Neural progenitor cell (in vitro differentiated cells): ENCODE results near the gene HYAL4. TPM values are rescaled to one million over a fixed set of nuclear protein-coding genes. Genes with fewer than 3 reads are reported as not detected.

ENCODE experiments used
- DNase-seq: peaks from one replicate; pipeline ENCODE4 v3.0.0-alpha.2; 2016; ENCODE audit warnings: low spot score
- H2AFZ ChIP-seq: fragments of 200-600 bp; sonication (generic); replicated peaks from 2 replicates; pipeline ENCODE4 v1.6.1; 2016; ENCODE audit warnings: antibody characterized with exemption
- H3F3A ChIP-seq: fragments of 200-600 bp; sonication (generic); 2 replicates; pipeline ENCODE4 v1.6.1; 2016; ENCODE audit warnings: antibody characterized with exemption, low read depth
- H3K27ac ChIP-seq: fragments of 200-600 bp; sonication (generic); 2 replicates; pipeline ENCODE4 v1.5.1; 2016; ENCODE audit warnings: mild to moderate bottlenecking
- H3K27me3 ChIP-seq: fragments of 200-600 bp; sonication (generic); 2 replicates; pipeline ENCODE4 v1.6.1; 2016; ENCODE audit warnings: mild to moderate bottlenecking, moderate library complexity
- H3K36me3 ChIP-seq: fragments of 200-600 bp; sonication (generic); 2 replicates; pipeline ENCODE4 v1.5.1; 2016
- H3K4me1 ChIP-seq: fragments of 200-600 bp; sonication (generic); 2 replicates; pipeline ENCODE4 v1.6.1; 2016; ENCODE audit warnings: mixed run types
- H3K4me2 ChIP-seq: fragments of 200-600 bp; sonication (generic); 2 replicates; pipeline ENCODE4 v1.6.1; 2016
- H3K4me3 ChIP-seq: fragments of 200-600 bp; sonication (generic); 2 replicates; pipeline ENCODE4 v1.5.1; 2016
- H3K79me2 ChIP-seq: fragments of 200-600 bp; sonication (generic); 2 replicates; pipeline ENCODE4 v1.6.1; 2016; ENCODE audit warnings: low read depth
- H3K9ac ChIP-seq: fragments of 200-600 bp; sonication (generic); 2 replicates; pipeline ENCODE4 v1.6.1; 2016
- H3K9me3 ChIP-seq: fragments of 200-600 bp; sonication (generic); 2 replicates; pipeline ENCODE4 v1.5.1; 2016; ENCODE audit warnings: low read depth
- H4K20me1 ChIP-seq: fragments of 200-600 bp; sonication (generic); 2 replicates; pipeline ENCODE4 v1.6.1; 2016; ENCODE audit warnings: low read depth
- H3K27ac Mint-ChIP-seq: 3 replicates; pipeline ENCODE4 v1.8.0; 2021; ENCODE audit warnings: mixed read lengths
- H3K27me3 Mint-ChIP-seq: 2 replicates; pipeline ENCODE4 v1.8.0; 2022; ENCODE audit warnings: low read depth, mild to moderate bottlenecking, inconsistent platforms, moderate library complexity, mixed read lengths; ENCODE audit not compliant: insufficient read depth
- H3K36me3 Mint-ChIP-seq: 3 replicates; pipeline ENCODE4 v1.8.0; 2021; ENCODE audit warnings: mixed read lengths
- H3K4me1 Mint-ChIP-seq: 3 replicates; pipeline ENCODE4 v1.8.0; 2021; ENCODE audit warnings: mixed read lengths
- H3K4me3 Mint-ChIP-seq: 3 replicates; pipeline ENCODE4 v1.8.0; 2021; ENCODE audit warnings: mild to moderate bottlenecking, moderate library complexity, mixed read lengths
- H3K9me3 Mint-ChIP-seq: 3 replicates; pipeline ENCODE4 v1.8.0; 2020; ENCODE audit warnings: mixed read lengths
- CTCF ChIP-seq: fragments of 200-600 bp; sonication (generic); IDR thresholded peaks from 2 replicates; pipeline ENCODE4 v1.5.1; 2017; ENCODE audit warnings: antibody characterized with exemption, mild to moderate bottlenecking
- EZH2 ChIP-seq: fragments of 200-600 bp; sonication (generic); IDR thresholded peaks from 2 replicates; pipeline ENCODE4 v1.6.1; 2017; ENCODE audit warnings: antibody characterized with exemption, mild to moderate bottlenecking, moderate library complexity
- EZH2phosphoT487 ChIP-seq: fragments of 200-600 bp; sonication (generic); IDR thresholded peaks from 2 replicates; pipeline ENCODE4 v1.6.1; 2017; ENCODE audit warnings: antibody characterized with exemption
- total RNA-seq: library from RNA; depleted of rRNA; stranded (reverse); fragments of >200 nt; gene quantifications from 2 replicates; pipeline ENCODE4 v1.2.3, GENCODE V29; 2015; ENCODE audit warnings: low replicate concordance

HYAL4 gene
- total RNA-seq, 1 donor from 2014 or later = not detected

GRCh38 chr7:123916240-123916724, 71.3 kb downstream of the HYAL4 start:
- peak; percentile 57 for TF ChIP-seq CTCF
- no peak for TF ChIP-seq EZH2
- Histone ChIP-seq H3K27ac (no peak overlapping the region), H3K27me3 (no peaks in the 10 kb centered on the region), H3K4me2 (no peak overlapping the region), H3K4me1 (no peaks in the 10 kb centered on the region), H3K79me2 (no peaks in the 10 kb centered on the region), H3K36me3 (no peaks in the 10 kb centered on the region), H3K9me3 (no peaks in the 10 kb centered on the region), H3K9ac (no peak overlapping the region), H3F3A (no peaks in the 10 kb centered on the region), H2AFZ (no peak overlapping the region), H4K20me1 (no peaks in the 10 kb centered on the region), H3K4me3 (no peak overlapping the region)
- Mint-ChIP-seq H3K4me3 (no peak overlapping the region), H3K9me3 (no peaks in the 10 kb centered on the region), H3K36me3 (no peaks in the 10 kb centered on the region), H3K27me3 (no peaks in the 10 kb centered on the region), H3K4me1 (no peaks in the 10 kb centered on the region), H3K27ac (no peak overlapping the region)
- peak; percentile 76 for DNase-seq

GRCh38 chr7:123917878-123918277, 72.9 kb downstream of the HYAL4 start:
- no peaks in the 10 kb centered on the region for H3K36me3 Mint-ChIP-seq
- no peaks in the 10 kb centered on the region for H3K9me3 ChIP-seq
- H3K79me2 ChIP-seq = no peaks in the 10 kb centered on the region
- no peaks in the 10 kb centered on the region for H3K36me3 ChIP-seq
- no peaks in the 10 kb centered on the region for H3K27me3 Mint-ChIP-seq
- no peaks in the 10 kb centered on the region for H3K9me3 Mint-ChIP-seq
- no peaks in the 10 kb centered on the region for H3K4me1 Mint-ChIP-seq
- H3K4me1 ChIP-seq = no peaks in the 10 kb centered on the region
- H3K27me3 ChIP-seq = no peaks in the 10 kb centered on the region
- H3K27ac Mint-ChIP-seq = no peak overlapping the region
- no peak overlapping the region for H3K27ac ChIP-seq
- TF ChIP-seq EZH2 (no peak), CTCF (no peak), EZH2phosphoT487 (no peak)
- DNase-seq = no peak
- H2AFZ ChIP-seq = no peak overlapping the region
- H4K20me1 ChIP-seq = no peaks in the 10 kb centered on the region
- H3K4me2 ChIP-seq = no peak overlapping the region
- no peaks in the 10 kb centered on the region for H3F3A ChIP-seq
- no peak overlapping the region for H3K4me3 ChIP-seq
- no peak overlapping the region for H3K4me3 Mint-ChIP-seq
- no peak overlapping the region for H3K9ac ChIP-seq

- TF ChIP-seq CTCF (no peak), EZH2phosphoT487 (no peak), EZH2 (no peak)
- Histone ChIP-seq H3K27me3 (no peaks in the 10 kb centered on the region), H3K79me2 (no peaks in the 10 kb centered on the region), H4K20me1 (no peaks in the 10 kb centered on the region), H3K4me2 (no peak overlapping the region), H3K4me1 (no peaks in the 10 kb centered on the region), H3F3A (no peaks in the 10 kb centered on the region), H3K27ac (no peak overlapping the region), H3K4me3 (no peak overlapping the region), H3K9ac (no peak overlapping the region), H3K36me3 (no peaks in the 10 kb centered on the region), H3K9me3 (no peaks in the 10 kb centered on the region), H2AFZ (no peak overlapping the region)
- DNase-seq = no peak
- no peaks in the 10 kb centered on the region for H3K9me3 Mint-ChIP-seq
- no peaks in the 10 kb centered on the region for H3K36me3 Mint-ChIP-seq
- H3K27ac Mint-ChIP-seq = no peak overlapping the region
- no peak overlapping the region for H3K4me3 Mint-ChIP-seq
- no peaks in the 10 kb centered on the region for H3K27me3 Mint-ChIP-seq
- no peaks in the 10 kb centered on the region for H3K4me1 Mint-ChIP-seq
Measured at GRCh38 chr7:123918309-123918708, 73.3 kb downstream of the HYAL4 start.
